Stimulated activated CD4-positive, alpha-beta T cell treated with anti-CD3 and anti-CD28 coated beads, Interleukin-2, amount 100 ng/mL, for 24 hours (primary cell): ENCODE measurements around the gene MMAA.
"Not testable (repeated sequence)": the region's sequence is repeated elsewhere in the genome, so short reads cannot be mapped to it uniquely, and the experiment has no call there.

Experiments
- DNase-seq, 2 donors: peaks; one replicate each; pipeline ENCODE4 v3.0.0-alpha.2; 2020

The MMAA gene

GRCh38 chr4:145618932-145619638 is at the start of gene MMAA:
Gene MMAA (plus strand): TSS chr4:145619385. CDS start chr4:145639140, 19,755 bp downstream.
- DNase-seq, result peak; percentile 97 to 98

DNA sequence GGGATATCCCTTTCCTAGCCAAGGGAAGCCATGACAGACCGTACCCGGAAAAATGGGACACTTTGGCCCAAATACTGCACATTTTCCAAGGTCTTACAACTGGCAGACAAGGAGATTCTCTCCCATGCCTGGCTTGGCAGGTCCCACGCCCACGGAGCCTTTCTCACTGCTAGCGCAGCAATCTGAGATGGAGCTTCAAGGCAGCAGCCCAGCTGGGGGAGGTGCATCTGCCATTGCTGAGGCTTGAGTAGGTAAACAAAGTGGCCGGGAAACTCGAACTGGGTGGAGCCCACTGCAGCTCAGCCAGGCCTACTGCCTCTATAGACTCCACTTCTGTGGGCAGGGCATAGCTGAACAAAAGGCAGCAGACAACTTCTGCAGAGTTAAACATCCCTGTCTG is 44.6 kb upstream of the MMAA start:
- DNase-seq, result not testable (repeated sequence)

DNA sequence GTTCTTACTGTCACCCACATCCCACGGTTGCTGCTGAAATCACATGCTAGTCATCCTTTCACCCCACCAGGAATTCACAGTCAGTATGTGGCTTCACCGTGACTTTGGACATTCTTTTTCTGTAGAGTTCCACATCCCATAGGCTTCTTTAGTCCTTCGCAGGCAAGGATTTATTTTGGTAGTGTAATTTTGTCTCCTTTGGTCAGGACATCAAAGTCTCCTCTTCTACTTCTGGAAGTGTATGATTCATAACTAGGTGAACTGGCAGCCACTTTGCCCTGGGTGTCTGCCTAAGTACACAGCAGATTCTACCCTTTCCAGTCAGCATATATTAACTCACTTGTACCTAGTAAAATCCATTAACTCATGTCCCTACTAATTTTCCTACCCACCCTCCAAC is 38.3 kb upstream of the MMAA start:
- DNase-seq, result no peak

DNA sequence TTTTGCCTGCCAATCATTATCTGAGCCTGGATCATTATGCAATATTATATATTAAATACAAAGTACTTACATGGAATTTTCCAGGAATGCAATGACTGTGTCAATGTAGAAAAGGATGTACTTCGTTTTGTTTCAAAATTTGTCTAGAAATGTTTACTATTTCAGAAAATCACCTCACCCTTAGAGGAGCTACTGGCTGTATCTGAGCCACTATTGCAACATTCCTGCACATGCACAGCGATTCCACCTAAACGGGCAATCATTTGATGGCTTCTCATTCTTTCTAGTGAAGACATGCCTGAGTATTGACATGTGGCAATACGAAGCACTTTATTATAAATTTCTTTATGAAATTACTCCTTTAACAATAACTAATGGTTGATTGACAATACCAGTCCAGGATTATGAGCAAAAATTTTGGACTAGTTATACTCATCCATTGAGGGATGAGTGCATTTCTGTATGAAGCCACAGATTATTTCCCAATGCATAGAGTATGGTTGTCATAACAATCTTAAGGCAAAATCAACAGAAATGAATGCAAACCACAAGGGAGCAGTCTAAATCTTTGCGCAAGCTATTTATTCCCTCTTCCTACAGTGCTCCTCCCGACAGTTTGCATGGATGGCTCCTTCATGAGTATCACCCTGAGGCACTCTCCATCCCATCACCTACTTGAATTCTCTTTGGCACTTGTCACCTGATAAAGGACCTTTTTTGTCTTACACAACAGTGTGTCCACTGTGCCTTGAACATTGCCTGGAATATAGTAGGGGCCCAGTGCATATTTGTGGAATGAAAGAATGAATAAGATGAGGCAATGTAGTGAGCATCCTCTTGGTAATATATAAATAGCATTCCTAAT is 35.8 kb upstream of the MMAA start:
- DNase-seq, result no peak

GRCh38 chr4:145587088-145587754 is 32.0 kb upstream of the MMAA start:
- DNase-seq, result no peak

DNA sequence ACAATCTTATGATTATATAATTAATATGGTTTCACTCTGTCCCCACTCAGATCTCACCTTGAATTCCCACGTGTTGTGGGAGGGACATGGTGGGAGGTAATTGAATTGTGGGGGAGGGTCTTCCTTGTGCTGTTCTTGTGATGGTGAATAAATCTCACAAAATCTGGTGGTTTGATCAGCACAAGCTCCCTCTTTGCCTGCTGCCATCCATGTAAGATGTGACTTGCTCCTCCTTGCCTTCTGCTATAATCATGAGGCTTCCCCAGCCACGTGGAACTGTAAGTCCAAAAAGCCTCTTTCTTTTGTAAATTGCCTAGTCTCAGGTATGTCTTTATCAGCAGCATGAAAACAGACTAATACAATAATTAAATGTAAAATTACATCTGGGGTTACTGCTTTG is 29.8 kb upstream of the MMAA start:
- DNase-seq, result not testable (repeated sequence)

DNA sequence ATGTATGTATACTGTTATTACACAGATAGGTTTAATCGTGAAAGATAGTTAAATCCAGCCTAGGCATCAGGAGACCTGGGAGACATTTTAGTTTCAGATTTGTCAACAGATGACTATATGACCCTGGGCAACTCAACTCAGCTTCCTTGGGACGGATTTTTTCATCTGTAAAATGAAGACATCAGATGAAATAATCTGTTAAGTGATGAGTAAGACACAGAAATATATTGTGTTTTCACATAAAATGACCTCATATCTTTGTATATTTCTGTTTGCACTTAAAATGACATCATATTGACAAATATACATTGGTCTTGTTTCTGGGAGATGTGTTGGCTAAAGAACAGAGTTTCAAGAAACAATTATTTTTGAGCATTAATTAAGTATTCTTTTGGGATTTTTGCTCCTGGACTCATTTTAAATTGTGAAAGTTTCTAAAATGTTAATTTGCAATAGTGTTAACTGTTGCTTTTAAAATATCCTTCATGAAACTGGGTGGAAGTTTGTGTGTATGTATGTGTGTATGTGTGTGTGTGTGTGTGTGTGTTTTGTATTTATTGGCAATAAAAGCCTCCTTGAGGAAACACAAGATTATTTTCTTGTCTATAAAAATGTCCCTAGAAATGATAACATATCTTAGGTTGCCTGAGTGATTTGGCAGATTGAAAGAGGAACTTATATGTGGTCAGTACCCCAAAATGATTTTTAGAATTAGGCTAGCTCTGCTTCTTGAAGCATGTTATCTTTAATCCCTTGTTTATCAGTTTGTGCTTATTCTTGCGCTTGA is 29.1 kb upstream of the MMAA start:
- no peak for DNase-seq

DNA sequence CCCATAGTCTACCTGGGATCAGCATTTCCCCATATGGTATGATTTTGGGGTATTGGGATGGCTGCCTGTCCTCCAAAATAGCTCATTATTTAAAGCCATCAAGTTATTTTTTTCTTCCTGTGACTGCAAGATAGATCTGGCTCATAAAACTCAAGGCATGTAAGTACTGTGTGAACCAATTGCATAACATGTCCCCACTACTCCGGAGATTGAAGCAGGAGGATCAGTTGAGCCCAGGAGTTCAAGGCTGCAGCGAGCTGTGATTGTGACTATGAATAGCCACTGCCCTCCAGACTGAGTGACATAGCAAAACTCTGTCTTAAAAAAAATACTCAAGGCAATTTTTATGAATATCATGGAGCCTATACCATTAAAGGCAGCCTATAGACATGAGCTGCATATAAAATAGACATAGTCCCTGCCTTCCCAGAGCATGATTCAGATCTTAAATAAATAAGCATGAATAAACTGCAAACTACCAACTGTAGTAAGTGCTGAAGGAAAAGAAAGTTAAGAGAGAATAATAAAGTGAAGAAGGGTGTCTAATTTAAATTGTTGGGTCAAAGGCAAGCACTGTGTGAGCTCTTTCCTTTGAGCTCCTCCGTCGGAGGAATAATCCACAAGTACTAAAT is 16.9 kb upstream of the MMAA start:
- DNase-seq, result no peak

- no peak for DNase-seq
Observed at GRCh38 chr4:145605941-145606340, 13.2 kb upstream of the MMAA start.

DNA sequence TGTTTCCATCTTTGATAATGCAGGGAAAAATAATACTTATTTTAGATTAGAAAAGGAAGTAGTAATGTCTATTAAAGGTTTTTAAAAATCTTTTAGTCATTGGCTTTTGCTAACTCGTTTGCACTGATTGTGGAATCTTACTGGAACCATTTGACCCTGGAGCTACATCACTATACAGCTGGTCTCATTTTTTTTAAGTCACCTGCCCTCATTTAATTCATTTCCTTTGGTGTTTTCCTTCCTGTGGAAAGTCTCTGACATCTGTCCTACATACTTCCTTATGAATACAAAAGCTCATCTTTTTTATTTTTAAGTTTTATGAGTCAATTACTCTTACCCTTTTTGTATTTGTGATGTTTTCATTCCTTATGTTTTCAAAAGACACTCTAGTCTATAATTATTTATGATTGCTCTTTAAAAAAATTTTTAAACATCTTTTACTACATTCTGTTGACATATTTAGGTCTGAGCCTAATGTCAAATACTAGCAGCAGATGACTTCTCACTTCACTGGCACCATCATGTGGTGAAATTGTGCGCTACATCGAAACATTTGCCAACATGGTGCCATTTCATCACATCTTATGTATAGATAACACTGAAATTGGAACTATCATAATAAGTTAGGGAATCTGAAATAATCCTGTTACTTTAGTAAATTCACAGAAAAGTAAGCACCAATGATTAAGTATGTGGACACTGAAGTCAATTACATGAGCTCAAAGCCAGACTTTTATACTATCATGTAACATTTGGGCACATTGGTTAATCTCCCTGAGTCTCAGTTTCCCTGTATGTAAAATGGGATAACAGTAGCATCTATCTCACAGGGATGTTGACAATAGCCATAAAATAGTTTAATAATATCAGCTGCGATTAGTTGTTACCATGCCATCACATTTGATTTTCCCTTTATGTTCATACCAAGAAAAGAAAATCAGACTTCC is 9.4 kb upstream of the MMAA start:
- DNase-seq, result peak; percentile 75 to 77

- no peak for DNase-seq
Observed at GRCh38 chr4:145613566-145614232, 5.5 kb upstream of the MMAA start.

GRCh38 chr4:145614233-145614610 is 5.0 kb upstream of the MMAA start:
- no peak for DNase-seq

DNA sequence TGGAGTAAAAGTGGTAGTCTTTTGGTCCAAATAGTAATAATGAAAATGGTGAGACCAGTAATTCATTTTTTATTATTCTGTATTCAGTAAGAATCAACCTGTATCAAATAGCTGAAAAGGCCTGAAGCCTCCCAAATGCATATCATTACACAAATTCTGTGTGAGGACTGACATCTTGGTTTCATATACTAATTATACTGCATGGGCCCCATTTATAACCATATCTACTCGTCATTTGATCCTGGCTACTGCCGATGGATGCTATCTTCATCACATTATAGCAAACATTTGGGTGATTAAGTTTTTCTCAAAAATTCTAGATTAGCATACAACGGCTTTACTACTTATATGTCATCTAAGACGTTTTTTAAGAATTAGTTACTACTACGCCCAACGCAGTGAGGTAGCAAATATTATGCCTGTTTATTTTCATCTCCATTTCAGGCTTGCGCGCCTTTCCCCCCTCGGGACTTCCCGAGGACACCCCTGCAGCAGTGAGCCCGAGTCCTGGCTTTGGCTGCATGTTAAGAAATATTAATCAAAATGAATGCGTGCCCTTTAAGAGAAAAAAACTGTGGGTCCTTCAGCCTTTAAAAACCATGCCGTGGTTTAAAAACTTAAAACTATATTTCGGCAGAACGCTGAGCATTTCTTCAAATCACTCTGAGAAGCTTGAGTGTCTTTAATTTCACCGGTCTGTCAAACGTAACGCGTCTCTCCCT is 814 bp upstream of the MMAA start:
- peak; percentile 33 to 36 for DNase-seq

- DNase-seq, result peak; percentile 59 to 64
Observed at GRCh38 chr4:145619639-145619996, 433 bp downstream of the MMAA start.

GRCh38 chr4:145622067-145622466 is 2.9 kb downstream of the MMAA start:
- not testable (repeated sequence) for DNase-seq

DNA sequence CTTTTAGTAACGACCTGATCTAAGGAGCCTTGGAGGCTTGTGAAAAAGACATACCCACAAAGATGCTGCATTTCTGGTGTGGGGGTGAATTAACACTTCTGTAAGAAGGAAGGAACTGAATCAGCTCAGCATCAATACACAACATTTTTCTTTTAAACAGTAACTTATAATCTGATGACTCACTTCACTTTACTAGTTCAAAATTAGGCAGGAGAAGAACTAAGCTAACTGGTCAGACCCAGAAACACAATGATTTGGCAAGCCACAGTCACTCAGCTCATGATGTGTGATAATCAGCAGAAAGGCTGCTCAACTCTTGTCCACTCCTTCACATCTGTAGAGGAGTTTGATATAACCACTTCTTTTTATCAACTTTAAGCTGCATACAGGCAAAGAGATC is 4.6 kb downstream of the MMAA start:
- no peak for DNase-seq

- no peak for DNase-seq
Observed at GRCh38 chr4:145625677-145626622, 6.8 kb downstream of the MMAA start.

DNA sequence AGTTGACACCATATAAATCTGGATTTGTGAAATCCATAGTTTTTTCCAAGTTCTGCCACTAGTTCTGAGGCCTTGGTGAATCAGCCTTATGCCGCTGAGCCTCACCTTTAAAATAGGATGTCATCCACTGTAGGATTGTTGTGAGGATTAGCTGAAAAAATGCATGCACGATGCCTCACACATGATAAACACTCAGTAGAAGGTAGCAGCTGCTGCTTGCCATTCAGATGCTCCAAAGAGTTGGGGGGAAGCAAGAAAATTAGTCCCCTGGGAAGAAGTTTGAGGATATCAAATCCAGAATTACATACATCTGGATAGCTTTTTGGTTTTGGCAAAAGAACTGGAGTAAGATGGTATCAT is 7.4 kb downstream of the MMAA start:
- DNase-seq, result no peak

DNA sequence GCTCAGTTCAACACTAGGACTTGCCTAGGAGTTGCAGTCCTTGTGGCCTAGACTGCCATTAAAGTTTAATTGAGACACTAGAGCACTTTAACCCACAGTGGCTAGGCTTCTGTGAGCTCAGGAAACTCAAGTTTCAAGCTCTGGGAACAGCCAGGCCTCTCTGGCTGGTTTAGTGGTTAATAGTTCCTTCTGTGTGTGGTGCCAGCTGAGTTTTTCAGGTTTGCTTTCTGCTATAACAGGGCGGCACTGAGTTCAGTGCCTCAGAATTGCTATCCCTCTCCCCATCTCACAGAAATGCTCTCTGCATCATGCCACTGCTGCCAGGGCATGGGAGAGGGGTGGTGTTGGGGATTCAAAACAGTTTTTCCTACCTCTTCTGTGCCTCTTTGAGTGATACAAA is 15.9 kb downstream of the MMAA start:
- no peak for DNase-seq
